ENCODE data around the gene CCDC57.
A peak's percentile ranks its signal among the peaks of the same experiment; 100 is the strongest.

Gene CCDC57

GRCh38 chr17:82105882-82106687 is 106.6 kb downstream of the CCDC57 start:
- peak in 2 of 3 experiments; percentile 34 to 73 for DNase-seq (ENCODE audit: low read depth in 3 of 3)

DNA sequence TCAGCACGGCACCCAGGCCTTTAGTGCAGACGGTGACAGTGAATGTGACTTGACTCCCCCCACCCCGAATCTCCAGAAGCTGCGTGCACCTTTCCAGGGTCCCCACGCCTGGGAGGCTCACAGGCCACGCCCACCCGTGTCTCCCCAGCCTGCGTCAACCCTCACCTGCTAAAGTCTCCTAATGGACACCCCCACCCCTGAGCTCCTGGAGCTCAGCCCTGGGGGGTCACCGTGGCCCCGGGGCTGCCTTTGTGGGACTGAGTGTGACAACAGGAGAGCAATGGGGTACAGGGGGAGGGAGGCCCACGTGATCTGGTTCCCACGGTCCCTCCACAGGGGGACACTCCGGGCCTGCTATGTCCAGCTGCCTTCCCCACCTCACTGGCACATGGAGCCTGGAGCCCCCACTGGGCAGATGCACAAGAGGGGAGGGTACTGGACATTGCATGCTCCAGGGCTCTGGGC is 107.2 kb downstream of the CCDC57 start:
- no peak for DNase-seq (ENCODE audit: low read depth in 3 of 3)

DNA sequence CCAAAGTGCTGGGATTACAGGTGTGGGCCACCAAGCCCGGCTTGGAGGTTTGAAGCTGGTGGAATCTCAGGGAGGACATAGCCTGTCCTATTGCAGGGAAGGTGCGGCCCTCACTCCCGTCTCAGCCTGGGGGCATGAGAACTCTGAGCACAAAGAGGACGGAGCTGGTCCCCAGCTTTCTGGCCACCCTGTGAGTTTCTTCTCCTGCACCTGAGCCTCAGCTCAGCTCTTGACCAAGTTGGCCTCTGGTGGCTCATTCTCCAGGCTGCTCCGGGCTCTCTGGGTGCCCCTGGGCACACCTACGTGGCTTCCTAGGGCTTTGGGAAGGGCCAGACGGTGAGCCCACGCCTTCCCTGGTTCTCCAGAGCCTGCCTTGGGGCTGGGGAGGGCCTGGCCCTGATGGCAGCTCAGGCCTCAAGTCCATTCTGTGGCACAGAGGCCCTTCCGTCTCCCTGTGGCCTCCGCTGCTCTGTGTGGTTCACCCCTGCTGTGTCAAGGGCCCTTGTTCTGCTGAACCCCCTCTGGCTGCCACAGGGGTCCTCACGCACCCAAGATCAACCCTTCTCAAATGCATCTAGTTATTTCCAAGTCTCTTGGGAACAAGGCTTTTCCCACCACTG is 107.7 kb downstream of the CCDC57 start:
- no peak for DNase-seq (ENCODE audit: low read depth in 3 of 3)

- no peak for DNase-seq (ENCODE audit: low read depth in 3 of 3)
These were observed 108.8 kb downstream of the CCDC57 start for GRCh38 chr17:82103553-82104451.

- DNase-seq (ENCODE audit: low read depth in 3 of 3), result no peak
These were observed 110.6 kb downstream of the CCDC57 start for GRCh38 chr17:82101767-82102679.

DNA sequence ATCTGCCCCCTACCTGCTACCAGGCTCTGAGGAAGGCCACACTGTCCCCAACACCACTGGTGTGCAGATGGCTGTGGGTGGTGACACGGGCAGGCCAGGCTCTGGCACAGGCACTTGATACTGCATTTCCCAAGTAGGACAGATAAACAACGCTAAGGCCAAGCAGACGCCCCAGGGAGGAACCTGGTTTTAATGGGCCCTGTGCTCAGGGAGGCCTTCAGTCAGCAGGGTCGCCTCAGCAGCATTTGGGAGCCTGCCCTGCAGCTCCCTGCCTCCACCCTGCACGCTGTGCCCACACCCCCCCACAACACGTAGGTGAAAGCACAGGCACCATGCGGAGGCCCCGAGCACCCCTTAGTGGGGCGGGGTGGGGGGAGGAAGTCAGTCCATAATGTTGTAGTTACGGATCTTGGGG is 111.3 kb downstream of the CCDC57 start:
- no peak for DNase-seq (ENCODE audit: low read depth in 3 of 3)

DNA sequence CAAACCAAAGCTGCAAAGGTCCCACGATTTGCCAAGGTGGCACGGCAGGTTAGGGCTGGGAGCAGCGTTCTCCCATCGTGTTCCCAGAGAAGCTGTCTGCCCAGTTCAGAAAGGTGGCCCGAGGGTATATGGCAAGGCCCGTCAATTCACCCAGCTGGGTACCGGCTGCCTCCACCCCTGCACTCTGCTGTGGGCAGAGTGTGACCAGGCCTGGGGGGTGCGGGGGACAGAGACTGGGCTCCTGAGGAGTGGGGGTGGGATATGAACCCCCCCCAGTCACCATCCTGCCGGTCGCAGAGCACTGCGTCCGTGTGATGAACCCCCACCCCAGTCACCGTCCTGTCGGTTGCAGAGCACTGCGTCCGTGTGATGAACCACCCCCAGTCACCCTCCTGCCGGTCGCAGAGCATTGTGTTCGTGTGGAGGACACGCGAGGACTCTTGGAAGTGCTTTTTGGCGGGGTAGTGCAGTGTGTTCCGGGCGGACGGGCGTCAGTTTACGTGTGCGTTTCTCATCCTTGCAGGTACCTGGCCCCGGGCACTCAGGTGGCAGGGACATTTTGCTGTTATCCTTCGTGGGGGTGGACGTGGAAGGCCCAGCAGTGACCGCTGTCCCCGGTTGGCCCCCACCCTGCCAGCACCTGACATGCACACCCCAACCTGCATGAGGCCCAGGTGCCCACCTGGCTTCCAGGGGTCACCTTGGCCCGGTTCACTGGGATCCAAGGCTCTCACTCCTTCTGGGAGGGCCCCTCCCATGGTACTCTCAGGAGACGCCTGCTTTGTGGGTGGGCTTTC is 111.9 kb downstream of the CCDC57 start:
- no peak for DNase-seq (ENCODE audit: low read depth in 3 of 3)

GRCh38 chr17:82098939-82099763 is 113.5 kb downstream of the CCDC57 start:
- no peak for DNase-seq (ENCODE audit: low read depth in 3 of 3)

DNA sequence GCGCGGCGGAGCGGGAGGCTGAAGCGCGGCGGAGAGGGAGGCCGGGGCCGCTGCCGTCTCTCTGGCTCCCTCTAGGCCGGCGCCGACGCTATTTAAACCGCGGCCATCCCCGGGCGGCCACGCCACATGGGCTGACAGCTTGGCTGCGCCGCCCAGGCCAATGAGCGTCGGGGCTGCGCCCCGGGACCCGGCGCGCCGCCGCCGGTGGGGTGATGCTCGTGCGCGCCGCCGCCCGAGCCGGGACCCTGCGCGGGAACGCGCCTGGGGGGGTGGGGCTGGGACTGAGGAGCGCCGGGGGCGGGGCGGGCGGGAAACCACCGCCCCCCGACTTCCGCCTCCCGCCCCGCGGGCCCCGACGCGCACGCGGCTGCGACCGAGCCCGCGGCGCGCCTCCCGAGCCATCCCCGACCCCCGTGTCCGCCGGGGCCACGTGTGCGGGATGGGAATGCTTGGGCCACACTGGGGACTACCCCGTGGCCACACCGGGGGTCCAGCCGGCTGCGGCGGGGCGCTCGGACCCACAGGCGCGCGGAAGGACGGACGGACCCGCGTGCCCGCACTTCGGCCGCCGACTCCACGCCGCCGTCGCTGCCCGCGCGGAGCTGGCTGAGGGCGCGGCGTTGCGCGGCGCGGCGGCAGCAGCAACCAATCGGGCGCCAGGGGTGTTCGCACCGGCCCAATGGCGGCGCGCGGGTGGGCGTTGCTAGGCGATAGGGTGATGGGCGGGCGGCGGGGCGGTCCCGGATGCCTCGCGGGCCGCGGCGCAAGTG is 114.3 kb downstream of the CCDC57 start, which contains the start of gene FASN:
TSS of gene FASN (minus strand) at position 68 of the 770 bp plus-strand sequence. CDS start 1,791 bp downstream, outside the sequence.
- peak; percentile 86 to 94 (median 88) for DNase-seq (ENCODE audit: low read depth in 3 of 3)

- no peak for DNase-seq (ENCODE audit: low read depth in 3 of 3)
These were observed 114.8 kb downstream of the CCDC57 start for GRCh38 chr17:82097919-82098168.

GRCh38 chr17:82097184-82097918 is 115.3 kb downstream of the CCDC57 start:
- peak in 1 of 3 experiments; percentile 30 for DNase-seq (ENCODE audit: low read depth in 3 of 3)

DNA sequence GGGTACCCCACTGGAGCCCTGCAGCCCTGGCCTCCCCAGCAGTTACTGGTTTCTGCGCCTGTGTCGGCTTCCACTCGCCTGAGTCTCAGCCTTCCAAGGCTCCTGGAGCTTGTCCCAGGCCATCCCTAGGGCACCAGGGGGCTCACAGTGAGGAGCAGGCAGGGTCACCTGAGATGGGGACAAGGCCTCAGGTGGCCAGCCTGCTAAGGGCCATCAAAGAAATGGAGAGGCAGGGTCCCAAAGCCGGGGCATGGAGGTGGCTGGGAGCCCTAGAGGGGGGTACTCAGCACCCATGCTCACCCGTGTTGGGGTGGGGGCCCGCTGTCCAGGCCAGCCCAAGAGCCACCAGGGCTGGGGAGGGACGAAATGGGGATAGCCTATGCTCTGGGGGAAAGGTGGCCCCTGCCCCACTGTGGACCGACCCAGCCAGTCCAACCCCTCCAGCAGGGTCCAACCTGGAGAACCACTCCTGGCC is 115.9 kb downstream of the CCDC57 start:
- no peak for DNase-seq (ENCODE audit: low read depth in 3 of 3)

- DNase-seq (ENCODE audit: low read depth in 3 of 3), result no peak
These were observed 116.6 kb downstream of the CCDC57 start for GRCh38 chr17:82095777-82096708.

- DNase-seq (ENCODE audit: low read depth in 3 of 3), result no peak
These were observed 117.5 kb downstream of the CCDC57 start for GRCh38 chr17:82094931-82095776.

DNA sequence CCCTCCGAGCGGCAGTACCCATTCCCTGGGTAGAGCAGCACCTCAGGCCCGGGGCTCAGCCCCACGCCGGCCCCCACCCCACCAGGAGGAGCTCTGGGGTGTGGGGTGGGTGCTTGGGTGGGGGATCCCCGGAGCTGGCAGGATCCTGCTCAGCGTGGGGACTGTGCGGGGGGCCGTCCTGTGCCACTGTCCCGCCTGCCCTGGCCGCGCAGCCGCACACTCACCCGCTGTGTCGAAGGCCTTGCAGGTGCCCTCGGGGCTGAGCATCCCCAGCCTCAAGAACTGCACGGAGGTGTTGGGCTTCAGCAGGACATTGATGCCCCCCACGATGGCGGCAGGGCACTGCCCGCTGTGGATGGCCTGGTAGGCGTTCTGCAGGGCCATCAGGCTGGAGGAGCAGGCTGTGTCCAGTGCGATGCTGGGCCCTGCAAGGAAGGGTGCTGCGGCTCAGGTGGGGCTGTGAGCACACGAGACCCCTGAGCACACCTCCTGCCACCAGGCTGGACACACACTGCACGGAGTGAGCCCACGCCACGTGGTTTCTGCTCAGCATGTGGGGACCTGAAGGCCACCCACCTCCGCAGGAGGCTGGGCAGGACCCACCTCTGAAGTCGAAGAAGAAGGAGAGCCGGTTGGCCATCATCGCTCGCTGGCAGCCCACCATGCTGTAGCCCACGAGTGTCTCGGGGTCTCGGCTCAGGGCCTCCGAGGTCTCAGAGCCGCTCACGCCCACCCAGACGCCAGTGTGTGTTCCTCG is 119.5 kb downstream of the CCDC57 start:
- DNase-seq (ENCODE audit: low read depth in 3 of 3), result no peak

Measured in stimulated activated CD4-positive, alpha-beta T cell treated with anti-CD3 and anti-CD28 coated beads, TNF-alpha, amount 100 ng/mL, for 24 hours (primary cell).